Measurements from ENCODE around the gene DYNC1H1. TPM values are rescaled to one million over a fixed set of nuclear protein-coding genes. Genes with fewer than 3 reads are reported as not detected.

Gene DYNC1H1
- total RNA-seq, 2 experiments from 2014 or later: 223 to 241 TPM

GRCh38 chr14:102019006-102019540 is 54.7 kb downstream of the DYNC1H1 start:
- H3K9me3 Mint-ChIP-seq: no peaks in the 10 kb centered on the region
- no peak overlapping the region for H3K27ac Mint-ChIP-seq
- DNase-seq: no peak
- ChIA-PET CTCF (interaction anchor here (1.8 kb wide), 1 partner anchor 77 kb away, joined by 4 read pairs; no protein-coding TSS in a partner anchor), POLR2A (no interaction called here)
- peaks cover 16% of the 10 kb centered on the region for H3K4me1 Mint-ChIP-seq
- no peak overlapping the region for H3K4me3 Mint-ChIP-seq
- no peaks in the 10 kb centered on the region for H3K27me3 Mint-ChIP-seq
- H3K36me3 Mint-ChIP-seq (ENCODE audit: low read depth): peaks cover 76% of the 10 kb centered on the region

- H3K4me1 Mint-ChIP-seq: peaks cover 16% of the 10 kb centered on the region
- H3K9me3 Mint-ChIP-seq: no peaks in the 10 kb centered on the region
- ChIA-PET CTCF (interaction anchor here (0.9 to 1.8 kb wide), 4 partner anchors 64 to 313 kb away, joined by 3 to 4 read pairs (median 4); no protein-coding TSS in a partner anchor), POLR2A (interaction anchor here (1.1 kb wide), 1 partner anchor 249 kb away, joined by 3 read pairs; no protein-coding TSS in a partner anchor)
- no peak overlapping the region for H3K4me3 Mint-ChIP-seq
- peak overlapping the region; percentile 85 for H3K27ac Mint-ChIP-seq
- no peaks in the 10 kb centered on the region for H3K27me3 Mint-ChIP-seq
- H3K36me3 Mint-ChIP-seq (ENCODE audit: low read depth): peaks cover 67% of the 10 kb centered on the region
- DNase-seq: peak; percentile 37
Observed at GRCh38 chr14:102020058-102020971, 55.9 kb downstream of the DYNC1H1 start.

- DNase-seq: no peak
- Mint-ChIP-seq H3K4me1 (peaks cover 2% of the 10 kb centered on the region), H3K4me3 (no peak overlapping the region), H3K27ac (no peak overlapping the region), H3K27me3 (no peaks in the 10 kb centered on the region), H3K9me3 (no peaks in the 10 kb centered on the region), H3K36me3 (ENCODE audit: low read depth) (peaks cover 64% of the 10 kb centered on the region)
- ChIA-PET CTCF (interaction anchor here (0.6 to 1.6 kb wide), 2 partner anchors 32 to 70 kb away, joined by 3 to 4 read pairs; no protein-coding TSS in a partner anchor), POLR2A (no interaction called here)
Observed at GRCh38 chr14:102026934-102027333, 62.6 kb downstream of the DYNC1H1 start.

GRCh38 chr14:102027951-102028350 is 63.6 kb downstream of the DYNC1H1 start:
- ChIA-PET CTCF (interaction anchor here (1.6 kb wide), 1 partner anchor 69 kb away, joined by 4 read pairs; no protein-coding TSS in a partner anchor), POLR2A (no interaction called here)
- Mint-ChIP-seq H3K4me3 (no peak overlapping the region), H3K4me1 (peaks cover 2% of the 10 kb centered on the region), H3K9me3 (no peaks in the 10 kb centered on the region), H3K36me3 (ENCODE audit: low read depth) (peaks cover 65% of the 10 kb centered on the region), H3K27ac (no peak overlapping the region), H3K27me3 (no peaks in the 10 kb centered on the region)
- DNase-seq: no peak

GRCh38 chr14:102028733-102029132 is 64.4 kb downstream of the DYNC1H1 start:
- no peak overlapping the region for H3K4me3 Mint-ChIP-seq
- H3K9me3 Mint-ChIP-seq: no peaks in the 10 kb centered on the region
- ChIA-PET POLR2A (interaction anchor here (1.4 kb wide), 1 partner anchor 53 kb away, joined by 4 read pairs; no protein-coding TSS in a partner anchor), CTCF (interaction anchor here (1.6 kb wide), 1 partner anchor 68 kb away, joined by 4 read pairs; no protein-coding TSS in a partner anchor)
- peaks cover 2% of the 10 kb centered on the region for H3K4me1 Mint-ChIP-seq
- H3K27me3 Mint-ChIP-seq: no peaks in the 10 kb centered on the region
- H3K27ac Mint-ChIP-seq: no peak overlapping the region
- no peak for DNase-seq
- H3K36me3 Mint-ChIP-seq (ENCODE audit: low read depth): peaks cover 68% of the 10 kb centered on the region

GRCh38 chr14:102029956-102030355 is 65.6 kb downstream of the DYNC1H1 start:
- Mint-ChIP-seq H3K27ac (no peak overlapping the region), H3K4me1 (peaks cover 2% of the 10 kb centered on the region), H3K36me3 (ENCODE audit: low read depth) (peaks cover 70% of the 10 kb centered on the region), H3K27me3 (no peaks in the 10 kb centered on the region), H3K9me3 (no peaks in the 10 kb centered on the region), H3K4me3 (no peak overlapping the region)
- ChIA-PET POLR2A (interaction anchor here (1.4 kb wide), 1 partner anchor 38 kb away, joined by 3 read pairs; no protein-coding TSS in a partner anchor), CTCF (no interaction called here)
- DNase-seq: no peak

GRCh38 chr14:102033241-102033640 is 68.9 kb downstream of the DYNC1H1 start:
- Mint-ChIP-seq H3K27ac (no peak overlapping the region), H3K27me3 (no peaks in the 10 kb centered on the region), H3K36me3 (ENCODE audit: low read depth) (peaks cover 68% of the 10 kb centered on the region), H3K4me3 (no peak overlapping the region), H3K4me1 (peaks cover 2% of the 10 kb centered on the region), H3K9me3 (no peaks in the 10 kb centered on the region)
- CTCF ChIA-PET: interaction anchor here (0.6 to 1.3 kb wide), 2 partner anchors 42 to 63 kb away, joined by 3 to 4 read pairs; no protein-coding TSS in a partner anchor
- POLR2A ChIA-PET: no interaction called here
- no peak for DNase-seq

- H3K36me3 Mint-ChIP-seq (ENCODE audit: low read depth): peaks cover 69% of the 10 kb centered on the region
Observed at GRCh38 chr14:102034301-102034700, 69.9 kb downstream of the DYNC1H1 start.

GRCh38 chr14:102035914-102036313 is 71.5 kb downstream of the DYNC1H1 start:
- Mint-ChIP-seq H3K36me3 (ENCODE audit: low read depth) (peaks cover 70% of the 10 kb centered on the region), H3K27me3 (no peaks in the 10 kb centered on the region), H3K4me1 (no peaks in the 10 kb centered on the region), H3K4me3 (no peak overlapping the region), H3K9me3 (no peaks in the 10 kb centered on the region), H3K27ac (no peak overlapping the region)
- POLR2A ChIA-PET: no interaction called here
- CTCF ChIA-PET: interaction anchor here (0.7 to 1.4 kb wide), 2 partner anchors 15 to 278 kb away, joined by 3 to 4 read pairs; no protein-coding TSS in a partner anchor
- no peak for DNase-seq

More at GRCh38 chr14:102034301-102034700, 69.9 kb downstream of the DYNC1H1 start:
- Mint-ChIP-seq H3K27ac (no peak overlapping the region), H3K9me3 (no peaks in the 10 kb centered on the region), H3K4me3 (no peak overlapping the region), H3K4me1 (no peaks in the 10 kb centered on the region), H3K27me3 (no peaks in the 10 kb centered on the region)
- no peak for DNase-seq
- CTCF ChIA-PET: interaction anchor here (0.6 kb wide), 1 partner anchor 11 kb away, joined by 3 read pairs; no protein-coding TSS in a partner anchor
- POLR2A ChIA-PET: no interaction called here

- no peak for DNase-seq
- Mint-ChIP-seq H3K36me3 (ENCODE audit: low read depth) (peaks cover 81% of the 10 kb centered on the region), H3K4me1 (no peaks in the 10 kb centered on the region)
Observed at GRCh38 chr14:102037686-102038085, 73.3 kb downstream of the DYNC1H1 start.

GRCh38 chr14:102039157-102039556 is 74.8 kb downstream of the DYNC1H1 start:
- H3K4me3 Mint-ChIP-seq: no peak overlapping the region
- no peak for DNase-seq
- peaks cover 81% of the 10 kb centered on the region for H3K36me3 Mint-ChIP-seq (ENCODE audit: low read depth)
- no peak overlapping the region for H3K27ac Mint-ChIP-seq
- CTCF ChIA-PET: no interaction called here
- POLR2A ChIA-PET: no interaction called here
- H3K9me3 Mint-ChIP-seq: no peaks in the 10 kb centered on the region
- H3K27me3 Mint-ChIP-seq: no peaks in the 10 kb centered on the region
- no peaks in the 10 kb centered on the region for H3K4me1 Mint-ChIP-seq

More at GRCh38 chr14:102037686-102038085, 73.3 kb downstream of the DYNC1H1 start:
- H3K27me3 Mint-ChIP-seq: no peaks in the 10 kb centered on the region
- no peak overlapping the region for H3K4me3 Mint-ChIP-seq
- ChIA-PET POLR2A (no interaction called here), CTCF (interaction anchor here (1.3 kb wide), 1 partner anchor 59 kb away, joined by 3 read pairs; no protein-coding TSS in a partner anchor)
- no peaks in the 10 kb centered on the region for H3K9me3 Mint-ChIP-seq
- no peak overlapping the region for H3K27ac Mint-ChIP-seq

GRCh38 chr14:102040153-102040552 is 75.8 kb downstream of the DYNC1H1 start:
- Mint-ChIP-seq H3K9me3 (no peaks in the 10 kb centered on the region), H3K4me3 (no peak overlapping the region), H3K27me3 (no peaks in the 10 kb centered on the region), H3K4me1 (no peaks in the 10 kb centered on the region), H3K27ac (no peak overlapping the region), H3K36me3 (ENCODE audit: low read depth) (peaks cover 84% of the 10 kb centered on the region)
- ChIA-PET CTCF (no interaction called here), POLR2A (no interaction called here)
- DNase-seq: no peak

- POLR2A ChIA-PET: no interaction called here
- Mint-ChIP-seq H3K4me1 (no peaks in the 10 kb centered on the region), H3K4me3 (no peak overlapping the region), H3K9me3 (no peaks in the 10 kb centered on the region), H3K36me3 (ENCODE audit: low read depth) (peaks cover 74% of the 10 kb centered on the region), H3K27me3 (no peaks in the 10 kb centered on the region), H3K27ac (no peak overlapping the region)
- DNase-seq: no peak
- CTCF ChIA-PET: no interaction called here
Observed at GRCh38 chr14:102042699-102043098, 78.3 kb downstream of the DYNC1H1 start.

Measured in activated CD4-positive, alpha-beta memory T cell treated with anti-CD3 and anti-CD28 coated beads, Interleukin-2, amount 10 ng/mL, durations not matched to agents 7 days and 5 days (primary cell).